Measurements from ENCODE around the gene MYH11. TPM values are rescaled to one million over a fixed set of nuclear protein-coding genes. Genes with fewer than 3 reads are reported as not detected.

MYH11 gene
- not detected for total RNA-seq

DNA sequence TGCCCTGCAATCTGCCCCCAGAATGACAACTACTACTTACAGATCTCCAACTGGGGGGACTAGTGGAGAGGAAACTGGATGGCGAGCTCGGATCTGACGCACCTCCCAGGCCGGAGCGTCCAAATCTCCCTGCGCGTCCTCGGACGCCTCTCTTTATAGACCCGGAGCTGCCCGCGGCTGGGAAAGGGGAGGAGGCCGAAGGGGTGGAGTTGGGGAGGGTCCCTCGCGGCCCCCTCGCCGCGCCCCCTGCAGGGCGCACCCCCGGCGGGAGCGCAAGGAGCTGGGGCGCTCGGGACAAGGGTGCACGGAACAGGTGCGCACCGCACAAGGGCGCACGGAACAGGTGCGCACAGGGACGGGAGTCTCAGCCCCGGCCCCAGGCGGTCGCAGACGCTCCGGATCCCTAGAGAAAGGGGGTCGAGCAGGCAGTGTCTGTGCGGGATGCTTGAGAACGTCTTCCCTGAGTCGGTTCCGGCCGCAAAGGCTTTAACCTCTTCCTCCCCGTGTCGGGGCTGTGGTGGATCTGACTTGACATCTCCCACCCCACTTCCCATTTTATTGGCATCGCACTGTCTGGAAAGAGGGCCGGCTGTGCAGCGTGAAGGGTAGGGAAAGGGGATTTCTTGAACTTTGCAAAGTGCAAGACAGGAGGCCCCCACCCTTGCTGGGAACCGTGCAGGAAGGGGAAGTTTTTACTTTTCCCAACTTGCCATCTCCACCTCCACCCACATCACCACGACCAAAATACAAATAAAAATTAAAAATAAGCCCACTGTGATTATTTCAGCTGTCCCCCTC, at the start of gene MYH11:
MYH11 (minus strand) TSS at position 128 of the 798 bp plus-strand sequence. CDS start 18,776 bp downstream, outside the sequence.
- DNase-seq = no peak

DNA sequence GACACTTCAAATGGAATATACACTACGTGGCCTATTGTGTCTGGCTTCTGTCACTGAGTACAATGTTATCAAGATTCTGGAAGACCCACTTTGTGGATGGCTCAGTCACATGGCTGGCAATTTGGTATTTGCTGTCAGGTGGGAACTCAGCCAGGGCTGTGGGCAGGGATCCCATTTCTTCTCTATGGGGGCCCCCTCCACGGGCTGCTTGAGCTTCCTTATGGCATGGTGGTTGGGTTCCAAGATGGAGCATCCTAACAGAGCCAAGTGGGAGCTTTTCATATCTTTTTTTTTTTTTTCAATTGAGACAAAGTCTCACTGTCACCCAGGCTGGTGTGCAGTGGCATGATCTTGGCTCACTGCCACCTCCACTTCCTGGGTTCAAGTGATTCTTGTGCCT, 49.6 kb upstream of the MYH11 start:
- no peak for DNase-seq

DNA sequence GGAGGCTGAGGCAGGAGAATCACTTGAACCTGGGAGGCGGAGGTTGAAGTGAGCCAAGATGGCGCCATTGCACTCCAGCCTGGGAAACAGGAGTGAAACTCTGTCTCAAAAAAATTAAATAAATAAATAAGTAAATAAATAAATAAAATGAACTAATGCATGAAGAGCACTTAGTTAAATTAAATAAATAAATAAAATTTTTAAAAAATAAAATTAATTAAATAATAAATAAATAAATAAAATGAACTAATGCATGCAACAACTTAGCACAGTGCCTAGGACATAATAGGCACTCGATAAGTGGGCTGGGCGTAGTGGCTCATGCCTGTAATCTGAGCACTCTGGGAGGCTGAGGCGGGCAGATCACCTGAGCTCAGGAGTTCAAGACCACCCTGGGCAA, 47.1 kb upstream of the MYH11 start:
- no peak for DNase-seq

DNA sequence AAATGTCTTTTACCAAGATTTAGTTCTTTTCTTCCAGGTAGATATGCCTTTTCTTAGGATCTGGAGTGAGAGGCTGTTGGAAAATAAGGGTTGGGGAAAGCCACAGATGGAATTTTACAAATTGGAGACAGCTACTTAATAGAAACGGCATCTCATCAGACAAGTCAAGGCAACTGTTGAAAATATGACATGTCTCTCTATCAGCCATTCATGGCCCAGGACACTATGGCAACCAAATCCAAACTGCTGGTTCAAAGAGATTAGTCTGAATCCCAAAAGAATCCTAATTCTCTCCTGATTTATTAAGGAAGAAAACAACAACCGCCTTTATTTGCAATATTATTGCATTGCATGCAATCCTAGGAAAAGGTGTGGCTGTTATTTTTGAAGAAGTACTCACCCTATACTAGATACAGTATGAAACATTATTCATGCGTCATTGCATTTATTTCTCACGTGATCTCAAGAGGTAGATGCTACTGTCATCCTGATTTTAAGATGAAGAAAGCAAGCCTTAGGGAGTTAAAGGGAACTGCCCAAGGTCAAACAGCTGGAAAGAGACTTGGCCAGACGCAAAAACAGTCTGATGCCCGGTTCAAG, 44.2 kb upstream of the MYH11 start:
- DNase-seq = no peak

DNA sequence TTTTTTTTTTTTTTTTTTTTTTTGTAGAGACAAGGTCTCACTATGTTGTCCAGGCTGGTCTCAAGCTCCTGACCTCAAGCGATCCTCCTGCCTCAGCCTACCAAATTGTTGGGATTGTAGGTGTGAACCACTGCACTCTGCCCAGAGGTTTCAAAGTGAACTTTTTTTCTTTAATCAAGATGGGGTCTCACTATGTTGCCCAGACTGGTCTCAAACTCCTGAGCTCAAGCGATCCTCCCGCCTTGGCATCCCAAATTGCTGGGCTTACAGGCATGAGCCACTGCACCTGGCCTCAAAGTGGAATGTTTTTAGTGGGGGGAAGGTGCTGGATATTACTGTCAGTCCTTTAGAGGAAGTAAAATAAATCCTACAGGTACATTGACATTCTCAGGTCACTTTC, 43.5 kb upstream of the MYH11 start:
- no peak for DNase-seq

DNA sequence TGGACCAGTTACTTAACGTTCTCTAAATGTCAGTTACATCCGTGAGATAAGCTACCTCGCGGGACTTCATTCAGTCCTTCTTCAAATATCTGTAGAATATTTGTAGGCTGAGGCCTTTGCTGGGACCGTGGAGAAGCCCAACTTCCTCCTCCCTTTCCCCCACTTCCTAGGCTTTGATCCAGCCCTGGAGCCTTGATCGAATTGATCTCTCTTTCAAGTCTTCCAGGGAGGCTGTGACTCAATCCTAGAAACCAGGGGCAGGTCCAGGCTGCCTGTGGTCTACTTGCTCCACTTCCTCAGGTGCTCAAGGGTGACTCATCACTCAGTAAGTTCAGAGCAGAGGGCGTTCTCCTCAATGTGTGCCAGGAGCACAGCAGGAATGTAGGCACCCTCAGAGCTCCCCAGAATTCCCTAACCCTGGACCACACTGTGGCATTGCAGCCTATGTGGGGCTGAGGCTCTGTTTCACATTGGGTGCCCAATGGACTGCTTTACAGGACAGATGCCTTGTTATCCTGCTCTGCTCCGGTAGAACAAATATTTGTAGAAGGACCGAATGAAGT, 42.8 kb upstream of the MYH11 start:
- DNase-seq = no peak

DNA sequence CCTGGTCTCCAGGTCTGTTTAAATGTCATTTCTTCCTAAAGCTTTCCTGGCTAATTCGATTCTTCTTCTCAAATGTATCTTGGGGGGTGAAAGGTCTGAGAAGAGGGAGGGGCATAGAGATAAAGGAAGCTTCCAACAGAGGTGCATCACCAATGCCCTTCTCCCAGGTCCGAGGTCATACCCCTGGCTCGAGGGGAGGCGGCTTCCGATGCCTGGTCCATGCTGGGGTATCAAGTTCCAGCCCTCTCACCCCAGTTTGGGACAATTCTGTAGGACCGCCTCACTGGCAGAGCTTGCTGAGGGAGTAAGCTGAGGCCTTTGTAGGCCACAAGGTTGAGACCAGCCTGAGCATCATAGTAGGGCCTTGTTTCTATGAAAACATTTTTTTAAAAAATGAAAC, 41.8 kb upstream of the MYH11 start:
- no peak for DNase-seq

DNA sequence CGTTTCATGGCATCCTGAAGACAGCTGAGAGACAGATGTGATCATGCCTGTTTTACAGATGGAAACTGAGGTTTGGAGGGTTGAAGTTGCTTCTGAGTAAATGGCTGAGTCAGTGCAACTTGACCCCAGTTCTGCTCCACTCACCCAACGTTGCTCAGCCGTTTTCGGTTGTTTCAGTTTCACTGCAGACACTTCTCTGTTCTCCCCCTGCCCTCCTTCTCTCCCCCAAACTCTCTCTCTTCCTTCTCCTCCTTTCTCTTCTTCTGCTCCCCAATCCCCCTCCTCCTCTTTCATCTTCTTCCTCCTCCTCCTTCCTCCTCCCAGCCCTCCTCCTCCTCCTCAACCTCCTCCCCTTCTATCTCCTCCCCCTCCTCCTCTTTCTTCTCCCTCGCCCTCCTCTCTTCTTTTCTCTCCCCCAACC, 41.0 kb upstream of the MYH11 start:
- no peak for DNase-seq

DNA sequence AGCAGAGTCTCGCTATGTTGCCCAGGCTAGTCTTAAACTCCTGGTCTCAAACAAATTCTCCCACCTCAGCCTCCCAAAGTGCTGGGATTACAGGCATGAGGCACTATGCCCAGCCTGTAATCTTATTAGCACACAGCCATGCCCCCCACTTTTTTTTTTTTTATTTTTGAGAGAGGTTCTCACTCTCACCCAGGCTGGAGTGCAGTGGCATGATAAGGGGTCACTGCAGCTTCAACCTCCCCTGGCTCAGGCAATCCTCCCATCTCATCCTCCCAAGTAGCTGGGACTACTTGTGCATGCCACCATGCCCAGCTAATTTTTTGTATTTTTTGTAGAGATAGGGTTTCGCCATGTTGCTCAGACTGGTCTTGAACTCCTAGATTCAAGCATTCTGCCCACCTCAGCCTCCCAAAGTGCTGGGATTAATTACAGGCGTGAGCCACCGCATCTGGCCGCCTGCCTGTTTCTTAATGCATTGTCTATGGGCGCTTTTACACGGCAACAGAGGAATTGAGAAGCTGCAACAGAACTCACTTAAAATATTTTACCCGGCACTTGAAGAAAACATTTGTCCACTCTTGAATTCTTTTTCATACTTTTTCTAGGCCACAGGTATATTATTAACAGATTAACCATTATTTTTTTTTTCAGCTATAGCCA, 40.4 kb upstream of the MYH11 start:
- DNase-seq = no peak

DNA sequence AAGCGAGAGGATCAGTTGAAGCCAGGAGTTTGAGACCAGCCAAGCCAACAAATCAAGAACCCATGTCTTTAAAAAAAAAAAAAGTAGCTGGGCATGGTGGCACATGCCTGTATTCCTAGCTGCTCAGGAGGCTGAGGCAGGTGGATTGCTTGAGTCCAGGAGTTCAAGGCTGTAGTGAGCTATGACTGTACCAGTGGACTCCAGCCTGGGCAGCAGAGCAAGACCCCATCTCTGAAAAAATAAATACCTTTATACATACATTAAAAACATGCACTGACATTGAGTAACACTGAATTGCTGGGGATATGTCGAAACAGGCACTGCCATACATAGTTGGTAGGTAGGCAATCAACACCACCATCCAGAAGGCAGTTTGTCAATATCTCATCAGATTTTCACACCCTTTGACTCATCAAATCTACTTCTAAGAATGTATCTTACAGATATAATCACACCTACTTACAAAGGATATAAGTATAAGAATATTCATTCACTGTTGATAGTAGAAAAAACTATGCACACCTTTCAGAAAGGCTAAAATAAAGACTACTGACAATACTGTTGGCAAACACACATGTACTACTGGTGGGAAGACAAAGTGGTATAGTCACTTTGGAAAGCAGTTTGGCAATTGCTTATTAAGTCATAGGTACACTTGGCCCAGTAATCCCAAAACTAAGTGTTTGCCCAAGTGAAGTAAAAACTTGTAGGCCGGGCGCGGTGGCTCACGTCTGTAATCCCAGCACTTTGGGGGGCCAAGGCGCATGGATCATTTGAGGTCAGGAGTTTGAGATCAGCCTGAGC, 37.9 kb upstream of the MYH11 start:
- DNase-seq = no peak

DNA sequence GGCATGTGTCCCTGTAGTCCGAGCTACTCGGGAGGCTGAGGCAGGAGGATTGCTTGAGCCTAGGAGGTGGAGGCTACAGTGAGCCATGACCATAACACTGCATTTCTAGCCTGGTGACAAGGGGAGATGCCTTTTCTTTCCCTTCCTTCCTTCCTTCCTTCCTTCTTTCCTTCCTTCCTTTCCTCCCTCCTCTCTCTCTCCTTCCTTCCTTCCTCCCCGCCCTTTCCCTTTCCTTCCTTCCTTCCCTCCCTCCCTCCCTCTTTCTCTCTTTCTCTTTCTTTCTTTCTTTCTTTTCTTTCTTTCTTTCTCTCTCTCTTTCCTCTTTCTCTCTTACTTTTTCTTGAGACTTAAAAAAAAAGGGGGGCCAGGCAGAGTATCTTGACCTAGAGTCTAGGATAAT, 34.7 kb upstream of the MYH11 start:
- DNase-seq = no peak

DNA sequence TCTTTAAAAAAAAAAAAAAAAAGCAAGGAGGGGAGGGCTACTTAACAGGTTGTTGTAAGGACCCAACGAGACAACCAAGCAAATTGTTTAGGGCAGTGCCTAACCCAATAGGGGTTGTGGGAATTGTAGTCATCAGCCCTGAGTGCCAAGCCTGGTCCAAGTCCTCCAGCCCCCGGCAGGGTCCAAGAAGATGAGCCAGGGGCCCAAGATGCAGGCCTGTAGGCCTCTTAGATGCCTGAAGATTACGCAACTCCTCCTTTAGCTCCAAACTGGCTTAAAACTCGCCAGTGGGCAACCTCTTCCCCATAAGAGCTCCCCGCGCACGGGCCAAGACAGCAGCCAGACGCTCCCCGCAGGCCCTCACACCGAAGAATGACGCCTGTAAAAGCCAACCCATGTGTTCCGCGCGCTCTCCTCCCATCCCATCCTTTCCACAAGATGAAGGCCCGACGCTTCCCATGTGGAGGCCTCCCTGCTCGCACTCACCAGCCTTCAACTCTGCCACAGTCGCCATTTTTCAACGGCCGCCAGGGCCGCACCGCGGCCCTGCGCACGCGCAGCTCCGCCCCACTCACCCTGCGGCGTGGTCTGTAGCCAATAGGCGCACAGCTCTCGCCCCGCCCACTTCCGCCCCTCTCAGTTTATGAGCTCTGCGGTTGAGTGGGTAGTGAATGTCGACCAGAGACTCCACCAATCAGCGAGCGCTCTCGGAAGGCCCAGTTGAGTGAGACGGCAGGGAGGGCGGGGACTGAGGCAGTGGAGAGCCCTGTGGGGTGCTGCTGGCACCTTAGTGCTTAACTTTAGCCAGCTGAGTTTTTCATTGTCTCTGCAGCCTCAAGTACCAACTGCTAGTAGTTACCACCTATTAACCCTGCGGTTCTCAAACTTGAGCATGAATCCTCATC, 31.5 kb upstream of the MYH11 start, which contains the start of gene CEP20:
CEP20 (minus strand) TSS at position 532 of the 905 bp plus-strand sequence; CDS start at position 514, 18 bp downstream.
- DNase-seq = peak; percentile 99

DNA sequence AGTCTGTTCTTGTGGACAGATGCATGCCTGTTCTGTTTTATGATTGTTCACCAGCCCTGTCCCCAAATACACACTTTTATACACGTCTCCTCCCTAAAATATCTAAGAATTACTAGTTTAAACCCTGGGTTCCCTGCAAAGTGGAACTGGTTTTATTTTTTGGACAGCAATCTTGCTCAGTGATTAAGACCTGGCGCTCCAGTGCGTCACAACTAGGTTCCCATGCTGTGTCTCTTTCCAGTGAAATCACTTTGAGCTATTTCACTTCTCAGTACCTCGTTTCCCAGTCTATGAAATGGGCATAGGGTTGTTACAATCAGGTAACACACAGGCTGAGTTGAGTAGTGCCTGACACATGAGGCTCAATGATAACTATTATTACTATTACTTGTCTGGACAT, 30.5 kb upstream of the MYH11 start:
- DNase-seq = no peak

DNA sequence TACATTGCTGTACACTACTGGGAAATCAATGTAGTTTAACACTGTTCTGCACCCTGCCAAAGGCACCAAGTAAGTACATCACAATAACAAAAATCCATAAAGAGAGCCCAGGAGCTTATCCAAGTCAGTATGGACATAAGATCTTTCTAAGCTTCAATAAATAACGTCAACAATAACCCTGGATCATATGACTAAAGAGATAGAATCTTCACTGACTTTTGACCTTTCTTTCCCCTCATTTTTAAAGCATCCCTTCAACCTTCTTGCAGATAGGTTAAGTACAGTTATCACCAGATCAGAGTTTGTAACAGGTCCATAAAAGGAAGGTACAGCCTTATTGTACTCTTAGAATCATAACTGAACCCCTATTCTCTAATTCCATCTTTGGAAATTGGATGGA, 29.2 kb upstream of the MYH11 start:
- no peak for DNase-seq

DNA sequence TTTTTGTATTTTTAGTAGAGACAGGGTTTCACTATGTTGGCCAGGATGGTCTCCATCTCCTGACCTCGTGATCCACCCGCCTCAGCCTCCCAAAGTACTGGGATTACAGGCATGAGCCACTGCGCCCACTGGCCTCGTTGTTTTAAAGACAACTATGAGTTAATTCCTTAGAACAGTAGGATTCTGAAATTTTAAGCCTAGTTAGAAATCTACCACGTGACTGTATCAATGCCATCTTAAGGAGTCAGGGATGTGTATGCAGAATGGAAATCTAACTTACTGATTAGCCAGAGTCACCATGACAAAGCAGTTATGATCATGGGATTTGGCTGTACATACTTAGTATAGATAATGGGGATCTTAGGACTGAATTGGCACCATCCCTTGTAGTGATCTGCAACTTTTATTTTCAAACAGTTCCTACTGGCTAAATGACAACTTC, 28.8 kb upstream of the MYH11 start:
- no peak for DNase-seq

DNA sequence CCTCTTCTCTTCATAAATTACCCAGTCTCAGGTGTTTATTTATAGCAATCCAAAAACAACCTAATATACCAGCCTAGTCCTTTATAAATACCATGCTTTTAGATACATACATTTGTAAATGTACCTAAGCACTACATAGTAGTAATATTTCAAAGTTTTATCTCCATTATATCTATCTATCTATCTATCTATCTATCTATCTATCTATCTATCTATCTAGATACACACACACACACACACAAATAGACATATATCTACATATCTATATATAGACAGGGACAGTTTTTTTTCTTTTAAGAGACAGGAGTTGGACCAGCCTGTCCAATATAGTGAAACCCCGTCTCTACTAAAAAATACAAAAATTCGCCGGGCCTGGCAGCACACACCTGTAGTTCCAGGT, 25.7 kb upstream of the MYH11 start:
- no peak for DNase-seq

DNA sequence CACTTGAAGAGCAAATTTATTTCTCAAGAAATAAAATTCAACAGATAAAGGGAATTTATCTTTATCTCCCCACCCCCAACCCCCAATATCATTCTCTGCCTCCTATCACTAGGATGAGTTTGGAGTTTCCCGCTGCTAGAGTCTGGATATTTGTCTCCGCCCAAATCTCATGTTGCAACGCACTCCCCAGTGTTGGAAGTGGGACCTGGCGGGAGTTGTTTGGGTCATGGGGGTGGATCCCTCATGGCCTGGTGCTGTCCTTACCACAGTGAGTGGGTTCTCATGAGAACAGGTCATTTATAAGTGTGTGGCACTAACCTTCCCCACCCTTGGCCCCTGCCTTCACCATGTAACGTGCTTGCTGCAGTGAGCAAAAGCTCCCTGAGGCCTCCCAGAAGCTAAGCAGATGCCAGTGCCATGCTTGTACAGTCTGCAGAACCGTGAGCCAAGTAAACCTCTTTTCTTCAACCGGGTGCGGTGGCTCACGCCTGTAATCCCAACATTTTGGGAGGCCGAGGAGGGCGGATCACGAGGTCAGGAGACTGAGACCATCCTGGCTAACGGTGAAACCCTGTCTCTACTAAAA, 25.1 kb upstream of the MYH11 start:
- no peak for DNase-seq

DNA sequence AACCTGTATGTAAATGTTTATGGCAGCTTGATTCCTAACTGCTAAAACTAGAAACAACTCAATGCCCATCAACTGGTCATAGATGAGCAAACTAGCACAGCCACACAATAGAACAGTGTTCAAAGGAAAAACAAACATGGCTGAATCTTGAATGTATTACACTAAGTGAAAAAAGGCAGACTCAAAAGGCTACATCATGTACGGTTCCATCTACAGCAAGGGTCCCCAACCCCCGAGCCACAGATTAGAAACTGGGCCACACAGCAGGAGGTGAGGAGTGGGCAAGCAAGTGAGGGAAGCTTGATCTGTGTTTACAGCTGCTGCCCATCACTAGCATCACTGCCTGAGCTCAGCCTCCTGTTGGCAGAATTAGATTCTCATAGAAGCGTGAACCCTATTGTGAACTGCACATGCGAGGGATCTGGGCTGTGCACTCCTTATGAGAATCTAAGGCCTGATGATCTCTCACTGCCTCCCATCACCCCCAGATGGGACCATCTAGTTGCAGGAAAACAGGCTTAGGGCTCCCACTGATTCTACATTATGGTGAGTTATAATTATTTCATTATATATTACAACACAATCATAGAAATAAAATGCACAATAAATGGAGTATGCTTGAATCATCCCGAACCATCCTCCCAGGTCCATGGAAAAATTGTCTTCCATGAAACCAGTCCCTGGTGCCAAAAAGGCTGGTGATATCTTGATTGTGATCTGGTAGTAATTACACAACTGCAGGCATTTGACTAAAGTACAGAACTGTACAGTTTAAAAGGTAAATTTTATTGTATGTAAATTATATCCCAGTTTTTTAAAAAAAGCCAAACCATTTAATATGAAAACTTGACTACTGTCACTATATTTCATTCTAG, 23.8 kb upstream of the MYH11 start:
- no peak for DNase-seq

DNA sequence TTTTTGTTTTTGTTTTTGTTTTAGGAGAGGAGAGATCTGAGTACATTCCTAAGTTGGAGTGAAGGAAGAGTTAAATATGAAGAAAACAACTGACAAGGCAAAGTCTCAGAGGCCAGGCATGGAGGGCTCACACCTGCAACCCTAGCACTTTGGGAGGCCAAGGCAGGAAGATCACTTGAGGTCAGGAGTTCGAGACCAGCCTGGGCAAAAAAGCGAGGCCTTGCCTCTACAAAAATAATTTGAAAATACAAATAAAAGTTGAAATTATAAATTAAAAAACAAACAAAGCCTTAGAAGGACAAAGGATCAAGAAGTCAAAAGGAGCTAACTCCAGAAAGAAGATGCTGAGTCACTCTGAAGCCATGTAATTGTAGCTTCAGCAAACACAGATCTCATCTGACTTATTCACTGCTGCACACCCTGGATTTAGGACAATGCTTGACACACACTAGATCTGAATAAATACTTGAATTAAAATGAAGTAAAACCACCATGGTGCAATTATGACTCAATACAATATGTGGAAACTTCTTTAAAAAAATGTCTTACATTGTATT, 22.5 kb upstream of the MYH11 start:
- no peak for DNase-seq

DNA sequence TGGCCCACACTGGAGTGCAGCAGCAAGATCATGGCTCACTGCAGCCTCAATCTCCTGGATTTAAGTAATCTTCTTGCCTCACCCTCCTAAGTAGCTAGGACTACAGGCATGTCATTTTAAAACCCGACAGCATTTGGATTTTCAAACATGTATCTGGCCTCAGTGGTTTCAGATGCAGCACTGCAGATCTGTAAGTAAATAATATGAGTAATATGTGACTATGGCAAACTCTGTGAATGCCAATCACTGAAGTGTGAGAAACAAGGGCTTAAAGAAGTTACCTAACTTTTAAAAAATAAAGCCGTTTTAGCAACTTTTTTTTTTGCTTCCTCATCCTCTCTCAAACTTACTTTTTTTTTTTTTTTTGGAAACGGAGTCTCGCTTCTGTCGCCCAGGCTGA, 19.7 kb upstream of the MYH11 start:
- no peak for DNase-seq
